ENCODE measurements around the gene MT1HL1.
"Not testable (repeated sequence)": the region's sequence is repeated elsewhere in the genome, so short reads cannot be mapped to it uniquely, and the experiment has no call there.

DNA sequence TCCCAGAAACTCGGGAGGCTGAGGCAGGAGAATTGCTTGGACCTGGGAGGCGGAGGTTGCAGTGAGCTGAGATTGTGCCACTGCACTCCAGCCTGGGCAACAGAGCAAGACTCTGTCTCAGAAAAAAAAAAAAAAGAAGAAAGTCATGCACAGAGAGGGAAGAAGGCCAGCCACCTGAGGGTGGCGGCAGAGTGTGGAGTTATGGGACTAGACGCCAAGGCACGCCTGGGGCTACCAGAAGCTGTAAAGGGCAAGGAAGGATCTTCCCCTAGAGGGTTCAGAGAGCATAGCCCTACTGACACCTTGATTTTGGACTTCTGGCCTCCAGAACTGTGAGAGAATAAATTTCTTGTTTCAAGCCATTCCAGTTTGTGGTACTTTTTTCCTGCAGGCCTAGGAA is 30.2 kb downstream of the MT1HL1 start:
- TF ChIP-seq, protein P1, sequence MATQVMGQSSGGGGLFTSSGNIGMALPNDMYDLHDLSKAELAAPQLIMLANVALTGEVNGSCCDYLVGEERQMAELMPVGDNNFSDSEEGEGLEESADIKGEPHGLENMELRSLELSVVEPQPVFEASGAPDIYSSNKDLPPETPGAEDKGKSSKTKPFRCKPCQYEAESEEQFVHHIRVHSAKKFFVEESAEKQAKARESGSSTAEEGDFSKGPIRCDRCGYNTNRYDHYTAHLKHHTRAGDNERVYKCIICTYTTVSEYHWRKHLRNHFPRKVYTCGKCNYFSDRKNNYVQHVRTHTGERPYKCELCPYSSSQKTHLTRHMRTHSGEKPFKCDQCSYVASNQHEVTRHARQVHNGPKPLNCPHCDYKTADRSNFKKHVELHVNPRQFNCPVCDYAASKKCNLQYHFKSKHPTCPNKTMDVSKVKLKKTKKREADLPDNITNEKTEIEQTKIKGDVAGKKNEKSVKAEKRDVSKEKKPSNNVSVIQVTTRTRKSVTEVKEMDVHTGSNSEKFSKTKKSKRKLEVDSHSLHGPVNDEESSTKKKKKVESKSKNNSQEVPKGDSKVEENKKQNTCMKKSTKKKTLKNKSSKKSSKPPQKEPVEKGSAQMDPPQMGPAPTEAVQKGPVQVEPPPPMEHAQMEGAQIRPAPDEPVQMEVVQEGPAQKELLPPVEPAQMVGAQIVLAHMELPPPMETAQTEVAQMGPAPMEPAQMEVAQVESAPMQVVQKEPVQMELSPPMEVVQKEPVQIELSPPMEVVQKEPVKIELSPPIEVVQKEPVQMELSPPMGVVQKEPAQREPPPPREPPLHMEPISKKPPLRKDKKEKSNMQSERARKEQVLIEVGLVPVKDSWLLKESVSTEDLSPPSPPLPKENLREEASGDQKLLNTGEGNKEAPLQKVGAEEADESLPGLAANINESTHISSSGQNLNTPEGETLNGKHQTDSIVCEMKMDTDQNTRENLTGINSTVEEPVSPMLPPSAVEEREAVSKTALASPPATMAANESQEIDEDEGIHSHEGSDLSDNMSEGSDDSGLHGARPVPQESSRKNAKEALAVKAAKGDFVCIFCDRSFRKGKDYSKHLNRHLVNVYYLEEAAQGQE (IDR thresholded peaks at IDR 0.05; ENCODE audit: insufficient replicate concordance, low read depth) = not testable (repeated sequence)
- TF ChIP-seq, protein P2, sequence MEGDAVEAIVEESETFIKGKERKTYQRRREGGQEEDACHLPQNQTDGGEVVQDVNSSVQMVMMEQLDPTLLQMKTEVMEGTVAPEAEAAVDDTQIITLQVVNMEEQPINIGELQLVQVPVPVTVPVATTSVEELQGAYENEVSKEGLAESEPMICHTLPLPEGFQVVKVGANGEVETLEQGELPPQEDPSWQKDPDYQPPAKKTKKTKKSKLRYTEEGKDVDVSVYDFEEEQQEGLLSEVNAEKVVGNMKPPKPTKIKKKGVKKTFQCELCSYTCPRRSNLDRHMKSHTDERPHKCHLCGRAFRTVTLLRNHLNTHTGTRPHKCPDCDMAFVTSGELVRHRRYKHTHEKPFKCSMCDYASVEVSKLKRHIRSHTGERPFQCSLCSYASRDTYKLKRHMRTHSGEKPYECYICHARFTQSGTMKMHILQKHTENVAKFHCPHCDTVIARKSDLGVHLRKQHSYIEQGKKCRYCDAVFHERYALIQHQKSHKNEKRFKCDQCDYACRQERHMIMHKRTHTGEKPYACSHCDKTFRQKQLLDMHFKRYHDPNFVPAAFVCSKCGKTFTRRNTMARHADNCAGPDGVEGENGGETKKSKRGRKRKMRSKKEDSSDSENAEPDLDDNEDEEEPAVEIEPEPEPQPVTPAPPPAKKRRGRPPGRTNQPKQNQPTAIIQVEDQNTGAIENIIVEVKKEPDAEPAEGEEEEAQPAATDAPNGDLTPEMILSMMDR (IDR thresholded peaks at IDR 0.05; ENCODE audit: insufficient read depth, low read length) = not testable (repeated sequence)
- TF ChIP-seq GABPA (IDR thresholded peaks at IDR 0.05; ENCODE audit: low read depth) = not testable (repeated sequence)
